GM23248 (cell line): Measurements from ENCODE around the gene PCDHGA7.

Source experiments
- EZH2 ChIP-seq: fragments of 200-600 bp; sonication (generic); IDR thresholded peaks from 2 replicates; pipeline ENCODE4 v1.6.1; 2018; ENCODE audit warnings: antibody characterized with exemption, mild to moderate bottlenecking; ENCODE audit not compliant: insufficient read depth, poor library complexity, severe bottlenecking
- EZH2phosphoT487 ChIP-seq: fragments of 200-600 bp; sonication (generic); IDR thresholded peaks from 2 replicates; pipeline ENCODE4 v1.6.1; 2018; ENCODE audit warnings: antibody characterized with exemption, moderate library complexity, mild to moderate bottlenecking, low read depth; ENCODE audit not compliant: insufficient read depth

DNA sequence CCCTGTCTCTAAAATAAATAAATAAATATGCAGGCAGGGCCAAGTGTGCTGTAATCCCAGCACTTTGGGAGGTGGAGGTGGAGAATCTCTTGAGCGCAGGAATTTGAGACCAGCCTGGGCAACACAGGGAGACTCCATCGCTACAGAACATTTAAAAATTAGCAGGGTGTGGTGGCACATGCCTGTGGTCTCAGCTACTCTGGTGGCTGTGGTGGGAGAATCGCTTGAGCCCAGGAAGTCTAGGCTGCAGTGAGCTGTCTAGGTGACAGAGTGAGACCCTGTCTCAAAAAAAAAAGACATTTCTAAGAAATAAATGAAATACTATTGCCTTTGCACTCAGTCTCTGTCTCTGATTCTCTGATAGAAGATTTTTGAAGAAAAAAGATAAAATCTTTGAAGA, 29.0 kb downstream of the PCDHGA7 start:
- no peak for TF ChIP-seq EZH2
- TF ChIP-seq EZH2phosphoT487, result no peak
